Liver (tissue), 2 donors: ENCODE results near the gene B4GALT6.

Experiments
- CTCF ChIP-seq: fragments of 150-350 bp; IDR thresholded peaks from 2 replicates; pipeline ENCODE4 v1.5.1; 2017; ENCODE audit warnings: improper control_type of control experiment, low read depth, low read length; ENCODE audit not compliant: missing input control
- YY1 ChIP-seq: IDR thresholded peaks from 2 replicates; pipeline ENCODE4 v1.6.1; 2016; ENCODE audit warnings: antibody characterized with exemption, mild to moderate bottlenecking
- donor health status: healthy.

DNA sequence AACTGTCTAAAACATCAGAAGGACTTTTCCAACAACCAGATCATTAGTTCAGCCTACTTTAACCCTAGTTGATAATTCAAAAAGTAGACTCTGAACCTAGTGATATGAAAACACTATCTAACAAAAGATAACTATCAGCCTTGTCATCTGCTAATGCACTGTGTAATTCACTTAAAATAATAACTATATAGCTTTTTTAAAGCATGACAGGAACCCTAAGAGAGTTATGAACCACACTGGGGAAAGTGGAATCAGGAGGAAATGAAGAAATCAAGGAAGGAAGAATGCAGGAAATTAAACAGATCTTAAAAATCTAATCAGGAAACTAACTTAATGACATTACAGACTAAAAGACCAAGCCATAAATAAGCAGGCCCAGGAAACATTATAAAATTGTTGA is 9.0 kb downstream of the B4GALT6 start:
- TF ChIP-seq CTCF (no peak), YY1 (no peak)
